HEK293T (cell line): ENCODE measurements around the gene PTEN.

Experiments used
- BHLHE40 ChIP-seq: fragments of 450-650 bp; IDR thresholded peaks from 2 replicates; pipeline ENCODE4 v1.6.1; 2016; ENCODE audit warnings: mild to moderate bottlenecking, moderate library complexity, borderline replicate concordance
- CTBP1 ChIP-seq: fragments of 450-650 bp; IDR thresholded peaks from 2 replicates; pipeline ENCODE4 v1.6.1; 2016; ENCODE audit warnings: borderline replicate concordance
- FOXA1 ChIP-seq: fragments of 450-650 bp; IDR thresholded peaks from 2 replicates; pipeline ENCODE4 v1.6.1; 2016; ENCODE audit warnings: mild to moderate bottlenecking
- FOXK2 ChIP-seq: fragments of 450-650 bp; IDR thresholded peaks from 2 replicates; pipeline ENCODE4 v1.6.1; 2016; ENCODE audit warnings: mild to moderate bottlenecking
- FOXM1 ChIP-seq: fragments of 450-650 bp; IDR thresholded peaks from 2 replicates; pipeline ENCODE4 v1.6.1; 2017; ENCODE audit warnings: mild to moderate bottlenecking, borderline replicate concordance
- HDGF ChIP-seq: fragments of 450-650 bp; IDR thresholded peaks from 2 replicates; pipeline ENCODE4 v1.6.1; 2017; ENCODE audit warnings: antibody characterized with exemption, borderline replicate concordance
- L3MBTL2 ChIP-seq: fragments of 450-650 bp; conservative IDR thresholded peaks from 2 replicates; pipeline ENCODE4 v1.6.1; 2016; ENCODE audit warnings: mild to moderate bottlenecking
- LEF1 ChIP-seq: fragments of 450-650 bp; IDR thresholded peaks from 2 replicates; pipeline ENCODE4 v1.6.1; 2017; ENCODE audit warnings: mild to moderate bottlenecking, borderline replicate concordance
- NFRKB ChIP-seq: fragments of 450-650 bp; IDR thresholded peaks from 2 replicates; pipeline ENCODE4 v1.6.1; 2016; ENCODE audit warnings: mild to moderate bottlenecking, moderate library complexity
- SP1 ChIP-seq: fragments of 450-650 bp; IDR thresholded peaks from 2 replicates; pipeline ENCODE4 v1.6.1; 2017
- SUZ12 ChIP-seq: fragments of 450-650 bp; IDR thresholded peaks from 2 replicates; pipeline ENCODE4 v1.6.1; 2016; ENCODE audit warnings: mild to moderate bottlenecking
- TF ChIP-seq, protein P1 (sequence below): fragments of 450-650 bp; IDR thresholded peaks from 2 replicates; pipeline ENCODE4 v1.6.1; 2016

DNA sequence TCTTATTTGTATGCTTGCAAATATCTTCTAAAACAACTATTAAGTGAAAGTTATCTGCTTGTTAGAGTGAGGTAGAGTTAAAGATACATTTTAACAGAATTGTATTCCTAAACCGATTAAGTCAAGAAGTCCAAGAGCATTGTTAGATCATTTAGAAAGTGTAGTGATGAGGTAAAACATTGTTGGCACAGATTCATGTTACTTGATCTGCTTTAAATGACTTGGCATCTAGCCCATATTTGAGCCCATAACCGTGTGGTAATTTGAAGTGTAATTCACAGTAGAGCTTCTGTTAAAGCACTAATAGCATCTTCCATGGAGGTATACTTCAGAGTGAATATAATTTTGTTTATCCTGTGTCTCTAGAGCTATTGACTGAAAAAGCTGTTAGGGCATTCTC, 62.1 kb downstream of the PTEN start:
- no peak for TF ChIP-seq SP1
- no peak for TF ChIP-seq FOXK2
- TF ChIP-seq FOXM1, result no peak
- no peak for TF ChIP-seq HDGF
- no peak for TF ChIP-seq NFRKB
- TF ChIP-seq BHLHE40, result no peak
- TF ChIP-seq, protein P1, sequence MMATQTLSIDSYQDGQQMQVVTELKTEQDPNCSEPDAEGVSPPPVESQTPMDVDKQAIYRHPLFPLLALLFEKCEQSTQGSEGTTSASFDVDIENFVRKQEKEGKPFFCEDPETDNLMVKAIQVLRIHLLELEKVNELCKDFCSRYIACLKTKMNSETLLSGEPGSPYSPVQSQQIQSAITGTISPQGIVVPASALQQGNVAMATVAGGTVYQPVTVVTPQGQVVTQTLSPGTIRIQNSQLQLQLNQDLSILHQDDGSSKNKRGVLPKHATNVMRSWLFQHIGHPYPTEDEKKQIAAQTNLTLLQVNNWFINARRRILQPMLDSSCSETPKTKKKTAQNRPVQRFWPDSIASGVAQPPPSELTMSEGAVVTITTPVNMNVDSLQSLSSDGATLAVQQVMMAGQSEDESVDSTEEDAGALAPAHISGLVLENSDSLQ, result no peak
- TF ChIP-seq CTBP1, result no peak
- TF ChIP-seq FOXA1, result no peak
- TF ChIP-seq SUZ12, result no peak
- no peak for TF ChIP-seq LEF1
- TF ChIP-seq L3MBTL2, result no peak
